Bronchial epithelial cell (primary cell): ENCODE data around the gene TNPO3. TPM values are rescaled to one million over a fixed set of nuclear protein-coding genes. Genes with fewer than 3 reads are reported as not detected.
A peak's percentile ranks its signal among the peaks of the same experiment; 100 is the strongest.

Experiments used
- DNase-seq: peaks from one replicate; pipeline ENCODE4 v3.0.0-alpha.2; 2010; ENCODE audit warnings: low read depth
- FAIRE-seq: peaks from 2 replicates; lab custom pipeline; 2011; peaks lifted over from hg19 to GRCh38; lab: Jason Lieb, UNC
- H3K27me3 ChIP-seq: 2 replicates; pipeline ENCODE4 v1.5.1; 2011; ENCODE audit warnings: low read length; ENCODE audit not compliant: control insufficient read depth, insufficient read depth
- H3K36me3 ChIP-seq: 2 replicates; pipeline ENCODE4 v1.5.1; 2011; ENCODE audit warnings: low read length; ENCODE audit not compliant: control insufficient read depth, insufficient read depth
- H3K4me3 ChIP-seq: 2 replicates; pipeline ENCODE4 v1.5.1; 2011; ENCODE audit warnings: mild to moderate bottlenecking, low read depth, low read length, control low read depth
- total RNA-seq: library from RNA; depleted of rRNA; stranded (reverse); fragments of >200 nt; gene quantifications from 2 replicates; pipeline ENCODE4 v1.2.1, GENCODE V29; 2014
- TF ChIP-seq, protein P1 (sequence below): IDR thresholded peaks from 2 replicates; pipeline ENCODE4 v1.5.1; 2011; ENCODE audit warnings: mild to moderate bottlenecking, moderate library complexity, low read length, control low read depth, inconsistent platforms; ENCODE audit not compliant: insufficient read depth, severe bottlenecking

Gene TNPO3
- total RNA-seq, 1 donor from 2014 or later: 62.9 TPM

DNA sequence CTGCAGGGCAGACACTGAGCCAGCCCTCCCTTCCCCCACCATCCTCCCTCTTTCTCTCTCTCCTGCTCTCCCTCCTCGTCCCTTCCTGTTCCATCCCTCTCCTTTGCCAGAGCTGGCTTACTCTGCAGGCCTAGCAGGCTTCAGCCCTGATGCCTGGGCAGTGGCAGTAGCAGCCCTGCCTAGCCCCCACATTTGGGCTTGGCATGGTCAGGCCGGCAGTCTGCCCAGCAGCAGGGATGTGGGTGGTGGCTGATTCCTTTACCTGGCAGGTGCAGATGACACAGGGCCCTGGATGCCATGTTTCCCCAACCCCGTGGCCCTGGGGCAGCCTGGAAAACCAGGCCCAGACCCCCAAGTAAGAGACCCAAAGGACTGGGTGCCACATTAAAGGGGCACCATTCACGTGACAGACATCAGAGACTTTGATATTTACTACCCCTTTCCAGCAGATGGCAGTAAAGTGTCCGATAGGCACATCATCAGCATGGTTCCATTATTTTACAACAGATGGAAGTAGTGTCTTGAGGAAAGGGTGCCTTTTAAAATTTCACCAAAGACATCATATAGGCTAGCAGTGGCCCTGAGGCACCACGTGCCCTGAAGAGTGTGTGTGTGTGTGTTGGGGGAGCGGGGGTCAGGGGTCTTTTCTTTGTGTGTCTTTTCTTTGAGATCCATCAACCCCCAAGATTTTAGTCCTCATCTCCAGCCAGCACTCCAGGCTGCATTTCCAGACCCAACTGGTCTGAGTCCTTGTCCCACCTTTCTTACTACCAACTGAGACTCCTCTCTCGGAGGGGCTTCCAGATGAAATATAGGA is 150.3 kb downstream of the TNPO3 start:
- DNase-seq: peak; percentile 56
- Histone ChIP-seq H3K4me3 (no peak overlapping the region), H3K27me3 (peaks cover 3% of the 10 kb centered on the region), H3K36me3 (no peaks in the 10 kb centered on the region)
- no peak for FAIRE-seq
- TF ChIP-seq, protein P1, sequence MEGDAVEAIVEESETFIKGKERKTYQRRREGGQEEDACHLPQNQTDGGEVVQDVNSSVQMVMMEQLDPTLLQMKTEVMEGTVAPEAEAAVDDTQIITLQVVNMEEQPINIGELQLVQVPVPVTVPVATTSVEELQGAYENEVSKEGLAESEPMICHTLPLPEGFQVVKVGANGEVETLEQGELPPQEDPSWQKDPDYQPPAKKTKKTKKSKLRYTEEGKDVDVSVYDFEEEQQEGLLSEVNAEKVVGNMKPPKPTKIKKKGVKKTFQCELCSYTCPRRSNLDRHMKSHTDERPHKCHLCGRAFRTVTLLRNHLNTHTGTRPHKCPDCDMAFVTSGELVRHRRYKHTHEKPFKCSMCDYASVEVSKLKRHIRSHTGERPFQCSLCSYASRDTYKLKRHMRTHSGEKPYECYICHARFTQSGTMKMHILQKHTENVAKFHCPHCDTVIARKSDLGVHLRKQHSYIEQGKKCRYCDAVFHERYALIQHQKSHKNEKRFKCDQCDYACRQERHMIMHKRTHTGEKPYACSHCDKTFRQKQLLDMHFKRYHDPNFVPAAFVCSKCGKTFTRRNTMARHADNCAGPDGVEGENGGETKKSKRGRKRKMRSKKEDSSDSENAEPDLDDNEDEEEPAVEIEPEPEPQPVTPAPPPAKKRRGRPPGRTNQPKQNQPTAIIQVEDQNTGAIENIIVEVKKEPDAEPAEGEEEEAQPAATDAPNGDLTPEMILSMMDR: peak; percentile 67

Other genes starting within 250 kb of the TNPO3 start
- gene FLNC, start 224.7 kb downstream of the TNPO3 start, total RNA-seq: 0.64 and 1.8 TPM in 2 replicates
- gene ATP6V1F, start 192.3 kb downstream of the TNPO3 start, total RNA-seq: 108 and 132 TPM in 2 replicates
- gene KCP, start 144.4 kb downstream of the TNPO3 start, total RNA-seq: 0.53 and 1.3 TPM in 2 replicates
- gene IRF5, start 117.2 kb downstream of the TNPO3 start, total RNA-seq: 6.8 and 7.7 TPM in 2 replicates
- 1.3 and 1.7 TPM in 2 replicates for gene TSPAN33, start 89.6 kb upstream of the TNPO3 start, total RNA-seq
- gene SMO, start 133.5 kb upstream of the TNPO3 start, total RNA-seq: 2.4 and 5.0 TPM in 2 replicates
- gene AHCYL2, start 169.9 kb upstream of the TNPO3 start, total RNA-seq: 5.0 and 7.2 TPM in 2 replicates